Panc1 (cell line): Measurements from ENCODE around the gene PIAS3. TPM values are rescaled to one million over a fixed set of nuclear protein-coding genes. Genes with fewer than 3 reads are reported as not detected.

ENCODE experiments used
- ATAC-seq: fragments of 200-7000 bp; cut with Tn5 transposase; 2 replicates; pipeline ENCODE4 v1.9.1; 2020; ENCODE audit warnings: mild to moderate bottlenecking, moderate library complexity
- BruUV-seq: library from RNA; stranded (reverse); fragments of 400-500 nt; replicated peaks from 2 replicates; lab custom pipeline; 2021; lab: Mats Ljungman, UMichigan
- CTCF ChIA-PET: fragments of 300-600 bp; sonication (Branson Sonifier 250); formaldehyde crosslinking; loops from one replicate; lab custom pipeline; 2022; ENCODE audit warnings: antibody characterized with exemption; lab: Charles Lee
- POLR2A ChIA-PET: fragments of 300-600 bp; sonication (Branson Sonifier 250); formaldehyde crosslinking; loops from one replicate; lab custom pipeline; 2022; ENCODE audit warnings: antibody characterized with exemption; lab: Charles Lee
- DNase-seq: peaks from one replicate; pipeline ENCODE4 v3.0.0-alpha.2; 2010; ENCODE audit warnings: low read depth, low spot score
- H3K27ac ChIP-seq: 2 replicates; pipeline ENCODE4 v1.5.1; 2011; ENCODE audit warnings: mild to moderate bottlenecking, low read length, inconsistent platforms
- H3K27me3 ChIP-seq: fragments of 200-500 bp; sonication (Bioruptor generic); 2 replicates; pipeline ENCODE4 v1.6.0; 2014; ENCODE audit warnings: low read length, inconsistent platforms; ENCODE audit not compliant: control insufficient read depth, insufficient read depth
- H3K36me3 ChIP-seq: fragments of 200-500 bp; sonication (Bioruptor generic); 2 replicates; pipeline ENCODE4 v1.5.1; 2014; ENCODE audit warnings: inconsistent platforms, mild to moderate bottlenecking, low read length, moderate library complexity; ENCODE audit not compliant: control insufficient read depth, insufficient read depth
- H3K4me1 ChIP-seq: 2 replicates; pipeline ENCODE4 v1.5.1; 2011; ENCODE audit warnings: inconsistent platforms, mild to moderate bottlenecking, low read length, moderate library complexity; ENCODE audit not compliant: control insufficient read depth, insufficient read depth
- H3K4me3 ChIP-seq, 2 experiments: 2 replicates each; pipeline ENCODE4 v1.5.1; 2011 to 2012; ENCODE audit warnings: low read depth in 2 of 2, low read length in 2 of 2, mild to moderate bottlenecking in 2 of 2, inconsistent platforms in 1 of 2, moderate library complexity in 1 of 2
- H3K9me3 ChIP-seq: fragments of 200-500 bp; sonication (Bioruptor generic); 2 replicates; pipeline ENCODE4 v1.5.1; 2014; ENCODE audit warnings: low read depth, mild to moderate bottlenecking, inconsistent platforms, low read length, moderate library complexity; ENCODE audit not compliant: control insufficient read depth, insufficient read depth
- POLR2AphosphoS5 ChIP-seq: IDR thresholded peaks from 2 replicates; pipeline ENCODE4 v1.6.1; 2012; ENCODE audit warnings: mild to moderate bottlenecking, low read depth, low read length, moderate library complexity
- SIN3A ChIP-seq: IDR thresholded peaks from 2 replicates; pipeline ENCODE4 v1.6.1; 2012; ENCODE audit warnings: low read depth, mild to moderate bottlenecking, low read length, moderate library complexity, borderline replicate concordance; ENCODE audit not compliant: insufficient read depth
- TCF7L2 ChIP-seq: IDR thresholded peaks from 2 replicates; pipeline ENCODE4 v1.6.1; 2011; ENCODE audit warnings: mild to moderate bottlenecking, low read depth, low read length, inconsistent platforms
- in situ Hi-C: cut with HindIII; loops from 2 replicates; pipeline ENCODE4 v1.10.0; 2016; ENCODE audit warnings: low sequenced_read_pairs, low pct_unique_long_range_greater_than_20kb
- intact Hi-C: fragments of 100-400 bp; cut with micrococcal nuclease; formaldehyde crosslinking; loops from one replicate; pipeline ENCODE4 v1.10.0; 2022; ENCODE audit not compliant: unreplicated experiment
- total RNA-seq: library from RNA; stranded (reverse); gene quantifications from one replicate; pipeline ENCODE4 v1.2.1, GENCODE V29; 2021; ENCODE audit not compliant: unreplicated experiment
- TF ChIP-seq, protein P1 (sequence below), 2 experiments: IDR thresholded peaks; 2 replicates each; pipeline ENCODE4 v1.6.1; 2011 to 2012; ENCODE audit warnings: low read depth in 2 of 2, control low read depth in 1 of 2, low read length in 1 of 2, mild to moderate bottlenecking in 1 of 2, moderate library complexity in 1 of 2; ENCODE audit not compliant: insufficient read depth in 1 of 2
- TF ChIP-seq, protein P2 (sequence below): fragments of 450-650 bp; IDR thresholded peaks from 2 replicates; pipeline ENCODE4 v1.5.1; 2017; ENCODE audit warnings: mild to moderate bottlenecking

Gene PIAS3
- total RNA-seq, 1 experiment from 2014 or later: 68.1 TPM

DNA sequence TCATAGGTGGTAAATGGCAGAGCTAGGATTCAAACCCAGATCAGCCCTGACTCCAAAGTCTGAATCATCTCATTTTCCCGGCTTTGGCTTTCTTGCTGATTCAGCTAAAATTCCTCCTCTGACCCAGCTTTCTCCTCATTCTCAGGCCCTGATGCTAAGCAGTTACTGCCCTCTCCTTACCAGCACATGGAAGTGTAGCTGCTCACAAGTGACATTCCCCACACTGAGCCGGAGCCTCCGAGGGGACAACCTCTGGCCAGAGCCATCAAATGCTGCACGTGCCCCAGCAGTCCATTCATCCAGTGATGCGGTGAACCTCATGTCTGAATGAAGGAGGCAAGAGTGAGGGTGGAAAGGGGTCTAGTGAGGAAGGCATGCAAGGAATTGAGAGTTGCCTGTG lies 39.9 kb upstream of the PIAS3 start:
- H3K27ac ChIP-seq: peak overlapping the region; percentile 39; the same call in 1 of the 2 replicates
- no peak overlapping the region for H3K4me3 ChIP-seq
- intact Hi-C loops (no loop called here), in situ Hi-C loops (no loop called here)
- TF ChIP-seq, protein P1, sequence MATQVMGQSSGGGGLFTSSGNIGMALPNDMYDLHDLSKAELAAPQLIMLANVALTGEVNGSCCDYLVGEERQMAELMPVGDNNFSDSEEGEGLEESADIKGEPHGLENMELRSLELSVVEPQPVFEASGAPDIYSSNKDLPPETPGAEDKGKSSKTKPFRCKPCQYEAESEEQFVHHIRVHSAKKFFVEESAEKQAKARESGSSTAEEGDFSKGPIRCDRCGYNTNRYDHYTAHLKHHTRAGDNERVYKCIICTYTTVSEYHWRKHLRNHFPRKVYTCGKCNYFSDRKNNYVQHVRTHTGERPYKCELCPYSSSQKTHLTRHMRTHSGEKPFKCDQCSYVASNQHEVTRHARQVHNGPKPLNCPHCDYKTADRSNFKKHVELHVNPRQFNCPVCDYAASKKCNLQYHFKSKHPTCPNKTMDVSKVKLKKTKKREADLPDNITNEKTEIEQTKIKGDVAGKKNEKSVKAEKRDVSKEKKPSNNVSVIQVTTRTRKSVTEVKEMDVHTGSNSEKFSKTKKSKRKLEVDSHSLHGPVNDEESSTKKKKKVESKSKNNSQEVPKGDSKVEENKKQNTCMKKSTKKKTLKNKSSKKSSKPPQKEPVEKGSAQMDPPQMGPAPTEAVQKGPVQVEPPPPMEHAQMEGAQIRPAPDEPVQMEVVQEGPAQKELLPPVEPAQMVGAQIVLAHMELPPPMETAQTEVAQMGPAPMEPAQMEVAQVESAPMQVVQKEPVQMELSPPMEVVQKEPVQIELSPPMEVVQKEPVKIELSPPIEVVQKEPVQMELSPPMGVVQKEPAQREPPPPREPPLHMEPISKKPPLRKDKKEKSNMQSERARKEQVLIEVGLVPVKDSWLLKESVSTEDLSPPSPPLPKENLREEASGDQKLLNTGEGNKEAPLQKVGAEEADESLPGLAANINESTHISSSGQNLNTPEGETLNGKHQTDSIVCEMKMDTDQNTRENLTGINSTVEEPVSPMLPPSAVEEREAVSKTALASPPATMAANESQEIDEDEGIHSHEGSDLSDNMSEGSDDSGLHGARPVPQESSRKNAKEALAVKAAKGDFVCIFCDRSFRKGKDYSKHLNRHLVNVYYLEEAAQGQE (IDR thresholded peaks at IDR 0.05; ENCODE audit: insufficient read depth in 1 of 2, low read depth in 2 of 2, low read length in 1 of 2): no peak
- TF ChIP-seq POLR2AphosphoS5: no peak
- no peak for TF ChIP-seq SIN3A
- TF ChIP-seq TCF7L2: no peak
- TF ChIP-seq, protein P2, sequence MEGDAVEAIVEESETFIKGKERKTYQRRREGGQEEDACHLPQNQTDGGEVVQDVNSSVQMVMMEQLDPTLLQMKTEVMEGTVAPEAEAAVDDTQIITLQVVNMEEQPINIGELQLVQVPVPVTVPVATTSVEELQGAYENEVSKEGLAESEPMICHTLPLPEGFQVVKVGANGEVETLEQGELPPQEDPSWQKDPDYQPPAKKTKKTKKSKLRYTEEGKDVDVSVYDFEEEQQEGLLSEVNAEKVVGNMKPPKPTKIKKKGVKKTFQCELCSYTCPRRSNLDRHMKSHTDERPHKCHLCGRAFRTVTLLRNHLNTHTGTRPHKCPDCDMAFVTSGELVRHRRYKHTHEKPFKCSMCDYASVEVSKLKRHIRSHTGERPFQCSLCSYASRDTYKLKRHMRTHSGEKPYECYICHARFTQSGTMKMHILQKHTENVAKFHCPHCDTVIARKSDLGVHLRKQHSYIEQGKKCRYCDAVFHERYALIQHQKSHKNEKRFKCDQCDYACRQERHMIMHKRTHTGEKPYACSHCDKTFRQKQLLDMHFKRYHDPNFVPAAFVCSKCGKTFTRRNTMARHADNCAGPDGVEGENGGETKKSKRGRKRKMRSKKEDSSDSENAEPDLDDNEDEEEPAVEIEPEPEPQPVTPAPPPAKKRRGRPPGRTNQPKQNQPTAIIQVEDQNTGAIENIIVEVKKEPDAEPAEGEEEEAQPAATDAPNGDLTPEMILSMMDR: no peak
- no TSS peak for BruUV-seq
- DNase-seq (no peak), ATAC-seq (peak; percentile 66; the same call in 1 of the 2 replicates)
- CTCF ChIA-PET: no interaction called here
- H3K9me3 ChIP-seq: no peaks in the 10 kb centered on the region
- no peaks in the 10 kb centered on the region for H3K27me3 ChIP-seq
- H3K36me3 ChIP-seq: no peaks in the 10 kb centered on the region
- POLR2A ChIA-PET: no interaction called here
- no peaks in the 10 kb centered on the region for H3K4me1 ChIP-seq

DNA sequence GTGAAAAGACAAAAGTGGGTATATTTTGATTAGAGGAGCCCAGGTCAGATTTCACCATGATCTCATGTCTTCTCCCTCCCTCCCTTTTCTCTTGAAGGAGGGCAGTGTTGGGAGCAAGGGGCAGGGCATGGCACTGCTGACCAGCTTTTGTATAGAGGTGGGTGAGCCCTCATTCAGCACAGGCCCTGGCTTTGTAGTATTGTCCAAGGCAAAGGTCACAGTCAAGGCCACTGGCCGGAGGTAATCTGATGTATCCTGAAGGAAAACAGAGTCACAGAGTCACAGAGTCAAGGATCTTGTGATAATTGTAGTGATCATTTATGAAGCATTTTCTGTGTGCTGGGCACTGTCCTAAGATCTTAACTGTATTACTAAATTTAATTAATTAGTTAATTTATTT lies 39.1 kb upstream of the PIAS3 start:
- Histone ChIP-seq H3K36me3 (no peaks in the 10 kb centered on the region), H3K4me1 (peaks cover 6% of the 10 kb centered on the region), H3K9me3 (no peaks in the 10 kb centered on the region), H3K4me3 (no peak overlapping the region), H3K27me3 (no peaks in the 10 kb centered on the region), H3K27ac (no peak overlapping the region)
- DNase-seq: no peak
- no TSS peak for BruUV-seq
- CTCF ChIA-PET: no interaction called here
- POLR2A ChIA-PET: no interaction called here
- ATAC-seq: no peak
- TF ChIP-seq, protein P1 (IDR thresholded peaks at IDR 0.05; ENCODE audit: insufficient read depth in 1 of 2, low read depth in 2 of 2, low read length in 1 of 2): no peak
- TF ChIP-seq, protein P2: no peak
- TF ChIP-seq POLR2AphosphoS5 (no peak), SIN3A (no peak), TCF7L2 (no peak)
- intact Hi-C loops (no loop called here), in situ Hi-C loops (no loop called here)
